ENCODE measurements around the gene CWF19L2. TPM values are rescaled to one million over a fixed set of nuclear protein-coding genes. Genes with fewer than 3 reads are reported as not detected.
"Not testable (repeated sequence)": the region's sequence is repeated elsewhere in the genome, so short reads cannot be mapped to it uniquely, and the experiment has no call there.

The CWF19L2 gene
- total RNA-seq, 1 donor from 2014 or later, result 7.6 TPM

GRCh38 chr11:107430525-107430924, 27.1 kb downstream of the CWF19L2 start:
- Histone ChIP-seq H3K27me3 (ENCODE audit: control insufficient read depth, insufficient read depth, low read length) (no peaks in the 10 kb centered on the region), H3K4me3 (ENCODE audit: low read depth, low read length) (no peak overlapping the region), H3K36me3 (ENCODE audit: control insufficient read depth, insufficient read depth, low read length) (no peaks in the 10 kb centered on the region)
- TF ChIP-seq, protein P1, sequence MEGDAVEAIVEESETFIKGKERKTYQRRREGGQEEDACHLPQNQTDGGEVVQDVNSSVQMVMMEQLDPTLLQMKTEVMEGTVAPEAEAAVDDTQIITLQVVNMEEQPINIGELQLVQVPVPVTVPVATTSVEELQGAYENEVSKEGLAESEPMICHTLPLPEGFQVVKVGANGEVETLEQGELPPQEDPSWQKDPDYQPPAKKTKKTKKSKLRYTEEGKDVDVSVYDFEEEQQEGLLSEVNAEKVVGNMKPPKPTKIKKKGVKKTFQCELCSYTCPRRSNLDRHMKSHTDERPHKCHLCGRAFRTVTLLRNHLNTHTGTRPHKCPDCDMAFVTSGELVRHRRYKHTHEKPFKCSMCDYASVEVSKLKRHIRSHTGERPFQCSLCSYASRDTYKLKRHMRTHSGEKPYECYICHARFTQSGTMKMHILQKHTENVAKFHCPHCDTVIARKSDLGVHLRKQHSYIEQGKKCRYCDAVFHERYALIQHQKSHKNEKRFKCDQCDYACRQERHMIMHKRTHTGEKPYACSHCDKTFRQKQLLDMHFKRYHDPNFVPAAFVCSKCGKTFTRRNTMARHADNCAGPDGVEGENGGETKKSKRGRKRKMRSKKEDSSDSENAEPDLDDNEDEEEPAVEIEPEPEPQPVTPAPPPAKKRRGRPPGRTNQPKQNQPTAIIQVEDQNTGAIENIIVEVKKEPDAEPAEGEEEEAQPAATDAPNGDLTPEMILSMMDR (IDR thresholded peaks at IDR 0.05; ENCODE audit: insufficient read depth, low read length, poor library complexity, severe bottlenecking), result no peak
- DNase-seq (ENCODE audit: low read depth), result no peak

- TF ChIP-seq, protein P1 (IDR thresholded peaks at IDR 0.05; ENCODE audit: insufficient read depth, low read length, poor library complexity, severe bottlenecking), result no peak
- DNase-seq (ENCODE audit: low read depth), result no peak
- H3K27me3 ChIP-seq (ENCODE audit: control insufficient read depth, insufficient read depth, low read length), result no peaks in the 10 kb centered on the region
- H3K4me3 ChIP-seq (ENCODE audit: low read depth, low read length), result no peak overlapping the region
- H3K36me3 ChIP-seq (ENCODE audit: control insufficient read depth, insufficient read depth, low read length), result no peaks in the 10 kb centered on the region
Measured at GRCh38 chr11:107427569-107428180, 29.9 kb downstream of the CWF19L2 start.

DNA sequence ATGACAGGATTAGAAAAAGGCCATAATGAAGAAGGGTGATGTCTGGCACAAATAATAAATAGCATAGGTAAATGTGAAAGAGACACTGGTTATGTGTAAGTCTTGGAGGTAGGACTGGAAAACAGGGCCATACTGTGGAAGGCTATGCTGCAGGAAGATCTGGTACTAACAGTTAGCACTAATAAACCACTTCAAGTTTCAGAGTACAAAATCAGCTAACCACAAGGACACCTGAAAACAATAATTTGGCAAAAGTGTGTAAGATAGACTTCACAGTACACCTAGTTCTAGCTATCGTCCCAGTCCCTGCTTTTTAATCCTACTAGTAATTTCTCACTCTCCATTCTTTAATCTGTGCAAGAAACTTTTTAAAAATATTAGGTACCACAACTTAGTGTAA, 44.3 kb downstream of the CWF19L2 start:
- no peaks in the 10 kb centered on the region for H3K27me3 ChIP-seq (ENCODE audit: control insufficient read depth, insufficient read depth, low read length)
- DNase-seq (ENCODE audit: low read depth), result no peak
- TF ChIP-seq, protein P1 (IDR thresholded peaks at IDR 0.05; ENCODE audit: insufficient read depth, low read length, poor library complexity, severe bottlenecking), result no peak
- no peaks in the 10 kb centered on the region for H3K36me3 ChIP-seq (ENCODE audit: control insufficient read depth, insufficient read depth, low read length)
- H3K4me3 ChIP-seq (ENCODE audit: low read depth, low read length), result no peak overlapping the region

- Histone ChIP-seq H3K36me3 (ENCODE audit: control insufficient read depth, insufficient read depth, low read length) (no peaks in the 10 kb centered on the region), H3K27me3 (ENCODE audit: control insufficient read depth, insufficient read depth, low read length) (no peaks in the 10 kb centered on the region), H3K4me3 (ENCODE audit: low read depth, low read length) (no peak overlapping the region)
- TF ChIP-seq, protein P1 (IDR thresholded peaks at IDR 0.05; ENCODE audit: insufficient read depth, low read length, poor library complexity, severe bottlenecking), result no peak
- DNase-seq (ENCODE audit: low read depth), result no peak
Measured at GRCh38 chr11:107408762-107409211, 48.8 kb downstream of the CWF19L2 start.

GRCh38 chr11:107405260-107405659, 52.4 kb downstream of the CWF19L2 start:
- no peak overlapping the region for H3K4me3 ChIP-seq (ENCODE audit: low read depth, low read length)
- no peaks in the 10 kb centered on the region for H3K36me3 ChIP-seq (ENCODE audit: control insufficient read depth, insufficient read depth, low read length)
- TF ChIP-seq, protein P1 (IDR thresholded peaks at IDR 0.05; ENCODE audit: insufficient read depth, low read length, poor library complexity, severe bottlenecking), result no peak
- DNase-seq (ENCODE audit: low read depth), result no peak
- H3K27me3 ChIP-seq (ENCODE audit: control insufficient read depth, insufficient read depth, low read length), result no peaks in the 10 kb centered on the region

GRCh38 chr11:107401131-107401530, 56.5 kb downstream of the CWF19L2 start:
- H3K4me3 ChIP-seq (ENCODE audit: low read depth, low read length); H3K36me3 ChIP-seq (ENCODE audit: control insufficient read depth, insufficient read depth, low read length); H3K27me3 ChIP-seq (ENCODE audit: control insufficient read depth, insufficient read depth, low read length); DNase-seq (ENCODE audit: low read depth): not testable (repeated sequence)
